Caki2 (cell line): ENCODE data around the gene G6PC3. TPM values are rescaled to one million over a fixed set of nuclear protein-coding genes. Genes with fewer than 3 reads are reported as not detected.
"Not testable (repeated sequence)": the region's sequence is repeated elsewhere in the genome, so short reads cannot be mapped to it uniquely, and the experiment has no call there.

Source experiments
- DNase-seq: peaks from one replicate; pipeline ENCODE4 v3.0.0-alpha.2; 2015; ENCODE audit warnings: low read depth
- in situ Hi-C: cut with HindIII; loops from 2 replicates; pipeline ENCODE4 v1.10.0; 2016; ENCODE audit warnings: low sequenced_read_pairs, low pct_unique_long_range_greater_than_20kb, mixed read lengths
- total RNA-seq: library from RNA; depleted of rRNA; stranded (reverse); fragments of >200 nt; shearing (Covaris generic); gene quantifications from 2 replicates; pipeline ENCODE4 v1.2.3, GENCODE V29; 2014; ENCODE audit warnings: low replicate concordance

Gene G6PC3
- total RNA-seq, 1 experiment from 2014 or later: 50.6 TPM

- in situ Hi-C loops: no loop called here
- no peak for DNase-seq
Observed at GRCh38 chr17:44113382-44113781, 42.8 kb downstream of the G6PC3 start.

DNA sequence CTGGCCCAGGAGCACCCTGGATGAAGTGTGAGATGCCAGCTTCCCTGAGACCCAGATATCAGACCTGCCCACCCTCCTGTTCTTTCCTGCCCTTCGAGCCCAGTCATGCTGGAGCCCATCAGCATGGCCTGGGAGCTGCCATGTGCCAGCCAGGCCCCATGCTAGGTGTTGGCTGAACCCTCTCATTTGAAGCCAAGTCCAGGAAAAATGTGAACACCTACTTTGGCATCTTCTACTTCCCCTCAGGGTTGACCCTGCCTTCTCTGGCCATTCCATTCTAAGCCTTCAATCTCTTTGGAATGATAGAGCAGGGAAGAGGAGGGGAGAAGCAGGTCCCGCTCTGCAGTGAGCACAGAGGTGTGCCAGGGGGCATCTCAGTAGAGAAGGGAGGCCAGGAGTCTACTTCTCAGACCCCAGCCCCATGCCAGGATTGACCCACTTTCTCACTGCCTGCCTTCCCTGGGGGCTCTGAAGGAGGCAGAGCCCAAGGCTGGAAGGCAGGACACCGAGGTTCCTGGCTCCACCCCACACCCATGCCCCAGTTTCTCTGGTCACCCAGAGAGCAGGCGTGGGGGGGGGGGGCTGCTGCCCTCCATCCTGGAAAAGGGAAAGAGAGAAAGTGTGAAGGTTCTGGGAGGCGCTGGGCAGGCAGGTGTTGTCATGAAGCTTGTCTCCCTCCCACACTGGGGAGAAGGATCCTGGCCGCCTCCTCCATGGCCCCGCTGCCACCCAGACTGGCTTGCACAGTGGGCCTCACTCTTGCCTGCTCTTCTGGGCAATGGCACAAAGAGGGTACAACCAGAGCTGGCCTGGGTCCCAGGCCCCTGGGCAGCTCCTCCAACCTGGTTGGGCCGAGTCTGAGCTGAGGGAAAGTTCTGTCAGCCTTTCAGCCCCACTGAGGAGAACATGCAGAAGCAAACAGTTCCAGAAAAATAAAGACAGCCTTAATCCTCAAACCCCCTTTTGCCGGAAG, 43.6 kb downstream of the G6PC3 start:
- in situ Hi-C loops: no loop called here

GRCh38 chr17:44115585-44116415, 45.3 kb downstream of the G6PC3 start:
- in situ Hi-C loops: no loop called here
- DNase-seq: peak; percentile 45

More for the DNA sequence above, 43.6 kb downstream of the G6PC3 start:
- DNase-seq: no peak

DNA sequence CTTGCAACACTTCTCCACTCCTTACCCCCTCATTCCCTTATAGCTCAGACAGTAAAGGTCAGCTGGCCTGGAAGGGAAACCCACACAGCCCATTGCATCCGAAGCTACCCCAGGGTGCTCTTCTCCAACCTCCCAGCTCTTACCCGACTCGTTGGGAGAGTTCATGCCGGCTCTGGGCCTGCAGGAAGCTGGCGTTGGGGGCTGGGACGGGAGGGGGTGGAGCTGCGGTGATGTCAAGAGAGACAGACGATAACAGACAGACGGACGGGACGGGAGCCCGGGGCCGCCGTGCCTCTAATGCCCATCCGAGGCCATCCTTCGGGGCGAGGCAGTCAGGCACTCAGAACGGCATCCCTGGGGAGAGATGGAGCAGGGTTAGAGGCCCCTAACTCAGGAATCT, 46.8 kb downstream of the G6PC3 start:
- in situ Hi-C loops: no loop called here
- no peak for DNase-seq

GRCh38 chr17:44118427-44119050, 48.0 kb downstream of the G6PC3 start:
- DNase-seq: no peak
- in situ Hi-C loops: no loop called here

DNA sequence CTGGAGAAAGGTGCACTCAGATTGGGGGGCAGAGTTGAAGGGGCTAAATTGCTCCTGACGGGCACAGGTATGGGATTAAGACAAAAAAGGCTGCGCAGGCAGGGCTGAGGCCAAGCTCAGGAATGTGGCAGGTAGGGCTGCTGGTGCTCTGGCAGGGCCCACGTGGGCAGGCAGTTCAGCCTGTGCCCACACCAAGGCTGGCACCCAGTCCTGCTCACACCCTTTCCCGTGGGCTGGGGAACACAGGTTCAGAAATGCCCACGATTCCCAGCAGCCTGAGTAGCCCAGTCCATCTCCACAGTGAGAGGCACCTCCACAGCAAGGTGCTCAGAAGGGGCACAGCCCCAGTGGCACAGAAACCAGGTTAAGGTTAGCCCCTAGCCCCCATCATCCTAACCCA, 48.5 kb downstream of the G6PC3 start:
- in situ Hi-C loops: no loop called here
- DNase-seq: no peak

- DNase-seq: no peak
- in situ Hi-C loops: no loop called here
Observed at GRCh38 chr17:44119798-44120197, 49.3 kb downstream of the G6PC3 start.

DNA sequence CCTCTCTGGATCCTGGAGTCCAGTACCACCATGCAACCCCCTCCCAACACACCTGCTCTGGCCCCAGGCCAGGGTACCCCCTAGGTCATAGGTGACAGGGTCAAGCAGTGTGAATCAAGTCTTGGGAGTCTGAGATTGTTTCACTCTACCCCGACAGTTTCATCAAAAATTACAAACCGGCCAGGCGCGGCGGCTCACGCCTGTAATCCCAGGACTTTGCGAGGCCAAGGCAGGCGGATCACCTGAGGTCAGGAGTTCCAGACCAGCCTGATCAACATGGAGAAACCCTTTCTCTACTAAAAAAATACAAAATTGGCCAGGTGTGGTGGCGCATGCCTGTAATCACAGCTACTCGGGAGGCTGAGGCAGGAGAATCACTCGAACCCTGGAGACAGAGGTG, 49.7 kb downstream of the G6PC3 start:
- DNase-seq, in situ Hi-C loops: not testable (repeated sequence)

GRCh38 chr17:44120851-44121605, 50.5 kb downstream of the G6PC3 start:
- in situ Hi-C loops: no loop called here
- DNase-seq: no peak

- no peak for DNase-seq
- in situ Hi-C loops: no loop called here
Observed at GRCh38 chr17:44121997-44122815, 51.7 kb downstream of the G6PC3 start.

DNA sequence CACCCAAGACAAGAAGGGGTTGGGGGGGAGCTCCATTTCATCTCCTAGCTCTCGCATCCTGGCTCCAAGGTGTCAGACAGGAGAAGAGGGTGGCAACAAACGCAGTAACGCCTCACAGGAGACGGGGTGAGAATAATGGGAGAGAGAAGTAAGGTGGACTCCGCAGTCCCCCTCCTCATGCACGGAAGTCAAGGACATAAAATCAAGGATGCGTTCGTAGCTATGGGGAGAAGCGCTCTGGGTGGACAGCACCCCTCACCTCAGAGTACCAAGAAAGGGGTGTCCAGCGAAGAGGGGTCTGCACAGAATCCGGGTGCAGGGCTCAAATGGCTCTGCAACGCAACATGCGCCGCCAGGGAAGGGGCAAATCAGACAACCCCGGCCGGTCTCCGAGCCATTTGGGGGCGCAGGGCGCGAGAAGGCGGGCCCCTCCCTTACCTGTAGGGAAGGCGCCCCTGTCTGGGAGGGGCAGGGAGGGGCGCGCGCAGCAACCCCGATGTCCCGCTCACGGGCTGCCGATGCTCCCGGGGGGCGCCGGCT, 52.4 kb downstream of the G6PC3 start:
- DNase-seq: no peak
- in situ Hi-C loops: no loop called here

DNA sequence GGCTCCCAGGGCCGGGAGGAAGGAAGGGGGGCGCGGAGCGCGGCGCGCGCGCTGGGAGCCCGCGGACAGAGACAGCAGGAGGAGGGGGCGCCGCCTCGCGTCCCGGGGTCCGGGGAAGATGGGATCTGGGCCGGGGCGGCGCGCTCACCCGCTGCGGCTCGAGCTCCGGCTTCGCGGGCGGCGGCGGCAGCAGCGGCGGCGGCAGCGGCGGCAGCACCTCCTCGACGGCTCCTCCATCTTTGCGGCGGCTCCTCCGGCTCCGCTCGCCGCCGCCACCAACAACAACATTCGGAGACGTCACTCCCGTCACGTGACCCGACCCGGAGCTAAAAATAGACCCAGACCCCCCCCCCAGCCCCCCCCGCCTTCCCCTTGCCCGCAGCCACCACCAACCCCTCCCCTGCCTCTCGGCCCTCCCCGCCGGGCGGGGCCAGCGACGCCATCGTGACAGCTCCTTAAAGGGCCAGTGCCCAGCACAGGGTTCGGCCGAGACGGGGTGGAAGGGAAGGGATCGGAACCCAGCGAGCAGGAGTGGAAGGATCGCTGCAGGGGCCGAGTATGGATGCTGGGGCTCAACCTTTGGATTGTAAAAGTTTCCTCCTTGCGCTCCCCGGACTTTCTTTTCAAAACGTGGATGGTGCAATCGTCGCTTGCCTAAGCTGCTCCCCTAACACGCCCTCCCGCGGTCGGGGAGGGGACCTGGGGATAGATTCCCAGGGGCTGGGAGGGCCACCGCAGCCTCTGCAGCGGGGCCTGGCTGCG, 53.0 kb downstream of the G6PC3 start, which contains the start of gene HDAC5:
TSS of gene HDAC5 (minus strand) at position 286 of the 762 bp plus-strand sequence. CDS start 6,126 bp downstream, outside the sequence.
- in situ Hi-C loops: no loop called here
- DNase-seq: peak; percentile 92

DNA sequence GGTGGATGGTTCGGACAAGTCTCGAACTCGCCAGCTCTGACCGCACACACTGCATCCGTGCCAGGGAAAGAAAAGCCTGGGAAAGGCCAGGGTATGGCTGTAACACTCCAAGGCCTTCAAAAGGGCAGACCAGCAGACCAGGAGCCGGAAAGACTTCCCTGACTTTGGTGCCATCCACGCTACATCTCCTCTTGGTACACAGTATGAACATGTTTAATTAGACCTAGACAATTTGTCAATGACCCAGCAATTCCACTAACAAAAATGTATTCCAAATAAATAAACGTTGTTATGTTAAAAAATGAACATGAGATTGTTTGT, 53.5 kb downstream of the G6PC3 start:
- in situ Hi-C loops: no loop called here
- no peak for DNase-seq
